Stomach (tissue), 9 donors: ENCODE results near the gene C4B. TPM values are rescaled to one million over a fixed set of nuclear protein-coding genes. Genes with fewer than 3 reads are reported as not detected.
"Not testable (repeated sequence)": the region's sequence is repeated elsewhere in the genome, so short reads cannot be mapped to it uniquely, and the experiment has no call there.

ENCODE experiments used
- DNase-seq, 2 donors: peaks; one replicate each; pipeline versions ENCODE4 v3.0.0 to v3.0.0-alpha.2; 2013 to 2019
- H3K27ac ChIP-seq, 5 donors: fragments of 200-600 bp in 4 of 5; sonication (generic) in 4 of 5; one replicate each; pipeline ENCODE4 v1.5.1; 2013 to 2019; ENCODE audit warnings: mild to moderate bottlenecking in 1 of 5, moderate library complexity in 1 of 5
- H3K27me3 ChIP-seq, 3 donors: fragments of 200-600 bp; sonication (generic); one replicate each; pipeline ENCODE4 v1.5.1; 2017 to 2019; ENCODE audit warnings: mixed run types in 1 of 3
- H3K36me3 ChIP-seq, 4 donors: fragments of 200-600 bp; sonication (generic); 1 replicate in 3 of 4; 2 replicates in 1 of 4; pipeline ENCODE4 v1.5.1; 2016 to 2019
- H3K4me1 ChIP-seq, 4 donors: fragments of 200-600 bp; sonication (generic); one replicate each; pipeline ENCODE4 v1.5.1; 2016 to 2019
- H3K4me3 ChIP-seq, 4 donors: fragments of 200-600 bp; sonication (generic) in 3 of 4; one replicate each; pipeline ENCODE4 v1.5.1; 2016 to 2019; ENCODE audit warnings: mild to moderate bottlenecking in 1 of 4
- H3K9me3 ChIP-seq, 4 donors: fragments of 200-600 bp; sonication (generic); one replicate each; pipeline ENCODE4 v1.5.1; 2016 to 2019
- WGBS, 5 donors: extraction: QIAGEN DNeasy Blood & Tissue Kit in 3 of 5; methylation state at CpG; one replicate each; pipeline versions ENCODE4 v1.1.5 to v1.1.7; 2013 to 2018; 5-methylcytosine and 5-hydroxymethylcytosine counted together
- intact Hi-C: fragments of 100-400 bp; cut with DNase I; formaldehyde crosslinking; loops from one replicate; pipeline ENCODE4 v1.15.1; 2023; ENCODE audit warnings: low total_unique reads
- polyA plus RNA-seq, 3 donors: library from polyadenylated mRNA; stranded (reverse); fragments of 200-250 nt; gene quantifications; one replicate each; pipeline ENCODE4 v1.2.3, GENCODE V29; 2013
- total RNA-seq, 5 donors: library from RNA; depleted of rRNA; stranded (reverse); fragments of >200 nt; gene quantifications; one replicate each; pipeline versions ENCODE4 v1.1.0 to v1.2.3, GENCODE V29; 2014 to 2016
- donor health status: healthy with polysubstance abuse.
- donor health status: Bipolar disorder and iron deficiency.
- donor health status: healthy.

Gene C4B
- total and polyA plus RNA-seq, 8 donors, result 14.9 to 108 (median 43.3) TPM

DNA sequence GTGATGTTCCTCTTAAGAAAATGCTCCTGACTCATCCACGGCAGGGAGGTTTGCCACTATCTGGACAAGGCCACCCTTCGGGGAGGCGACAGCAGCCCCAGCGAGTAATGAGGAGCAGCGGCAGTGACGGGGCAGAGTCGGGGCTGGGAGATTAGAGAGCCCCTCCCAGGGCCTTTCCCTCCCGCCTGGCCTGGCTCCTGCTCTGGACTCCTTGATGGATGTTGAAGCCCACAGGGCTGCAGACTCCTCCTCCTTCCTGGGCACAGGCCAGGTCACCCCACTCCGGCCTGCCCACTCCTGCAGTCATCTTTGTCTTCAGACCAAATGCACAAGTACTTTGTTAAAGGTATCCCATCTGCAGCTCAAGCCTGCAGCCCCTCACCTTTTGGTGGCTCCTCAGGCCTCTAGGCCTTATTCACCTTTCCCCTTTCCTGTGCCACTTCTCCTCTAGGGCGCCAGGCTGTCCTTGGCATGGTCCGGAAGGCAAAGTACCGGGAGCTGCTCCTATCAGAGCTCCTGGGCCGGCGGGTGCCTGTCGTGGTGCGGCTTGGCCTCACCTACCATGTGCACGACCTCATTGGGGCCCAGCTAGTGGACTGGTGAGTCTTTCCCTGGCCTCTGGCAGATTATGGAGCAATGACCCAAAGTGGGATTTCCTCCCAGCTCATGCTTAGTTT lies 1.5 kb upstream of the C4B start:
- peak; percentile 16 to 20 for DNase-seq
- H3K4me3 ChIP-seq, H3K36me3 ChIP-seq, H3K27ac ChIP-seq, H3K9me3 ChIP-seq, H3K27me3 ChIP-seq, H3K4me1 ChIP-seq, intact Hi-C loops: not testable (repeated sequence)
- WGBS, 5 donors, result 73 to 90% (median 84%) methylated on average over 11 to 17 of the region's 17 CpGs

- WGBS, 5 donors, result no CpG with 5 or more reads among the region's 5 CpGs
- H3K27ac ChIP-seq, H3K9me3 ChIP-seq, DNase-seq, H3K36me3 ChIP-seq, H3K27me3 ChIP-seq, intact Hi-C loops, H3K4me3 ChIP-seq, H3K4me1 ChIP-seq: not testable (repeated sequence)
Observed at GRCh38 chr6:32013738-32014137, 857 bp upstream of the C4B start.

DNA sequence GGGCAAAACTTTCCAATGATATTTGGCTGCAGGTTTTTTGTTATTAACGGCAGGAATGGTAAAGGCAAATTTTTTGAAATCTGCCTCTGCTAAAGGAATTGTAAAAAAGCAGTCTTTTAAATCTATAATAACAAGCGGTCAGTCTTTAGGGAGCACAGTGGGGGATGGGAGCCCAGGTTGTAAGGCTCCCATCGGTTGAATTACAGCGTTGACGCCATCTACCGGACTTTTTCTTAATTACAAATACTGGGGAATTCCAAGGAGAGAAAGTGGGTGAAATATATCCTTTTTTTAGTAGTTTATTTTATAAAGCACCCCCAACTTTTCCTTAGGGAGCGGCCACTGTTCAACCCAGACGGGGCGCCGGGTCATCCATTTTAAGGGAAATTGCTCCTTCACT lies 7.5 kb downstream of the C4B start:
- H3K36me3 ChIP-seq, H3K27ac ChIP-seq, DNase-seq, H3K9me3 ChIP-seq, H3K27me3 ChIP-seq, H3K4me1 ChIP-seq, H3K4me3 ChIP-seq, intact Hi-C loops: not testable (repeated sequence)
- no CpG with 5 or more reads among the region's 10 CpGs for WGBS, 5 donors

DNA sequence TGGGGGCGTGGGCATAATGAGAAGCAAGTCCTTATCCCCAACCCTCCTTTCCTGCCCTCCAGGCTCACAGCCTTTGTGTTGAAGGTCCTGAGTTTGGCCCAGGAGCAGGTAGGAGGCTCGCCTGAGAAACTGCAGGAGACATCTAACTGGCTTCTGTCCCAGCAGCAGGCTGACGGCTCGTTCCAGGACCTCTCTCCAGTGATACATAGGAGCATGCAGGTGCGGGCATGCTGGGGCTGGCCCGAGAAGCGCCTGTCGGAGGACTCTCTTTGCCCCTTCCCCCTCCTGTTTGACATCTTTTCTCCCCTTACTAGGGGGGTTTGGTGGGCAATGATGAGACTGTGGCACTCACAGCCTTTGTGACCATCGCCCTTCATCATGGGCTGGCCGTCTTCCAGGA lies 14.0 kb downstream of the C4B start:
- 70 to 95% (median 88%) methylated on average over 2 to 6 of the region's 10 CpGs for WGBS, 5 donors
- DNase-seq, H3K27ac ChIP-seq, H3K4me3 ChIP-seq, H3K4me1 ChIP-seq, H3K36me3 ChIP-seq, intact Hi-C loops, H3K27me3 ChIP-seq, H3K9me3 ChIP-seq: not testable (repeated sequence)

- intact Hi-C loops, H3K9me3 ChIP-seq, DNase-seq, H3K4me3 ChIP-seq, H3K36me3 ChIP-seq, H3K4me1 ChIP-seq, H3K27me3 ChIP-seq, H3K27ac ChIP-seq: not testable (repeated sequence)
- WGBS, 5 donors, result 88 to 96% (median 91%) methylated on average over 7 to 8 of the region's 14 CpGs; no CpG with 5 or more reads in 1 of the 5 donors
Observed at GRCh38 chr6:32029553-32029952, 15.0 kb downstream of the C4B start.

GRCh38 chr6:32035283-32036013 lies 20.9 kb downstream of the C4B start:
- intact Hi-C loops, H3K4me1 ChIP-seq, H3K36me3 ChIP-seq, H3K9me3 ChIP-seq, H3K4me3 ChIP-seq, DNase-seq, H3K27me3 ChIP-seq, H3K27ac ChIP-seq: not testable (repeated sequence)
- WGBS, 5 donors, result no CpG with 5 or more reads among the region's 16 CpGs

- H3K27me3 ChIP-seq, DNase-seq, intact Hi-C loops, H3K9me3 ChIP-seq, H3K27ac ChIP-seq, H3K36me3 ChIP-seq, H3K4me3 ChIP-seq, H3K4me1 ChIP-seq: not testable (repeated sequence)
- 64 to 90% (median 87%) methylated on average over 4 to 5 of the region's 5 CpGs for WGBS, 5 donors
Observed at GRCh38 chr6:32037136-32037535, 22.5 kb downstream of the C4B start.

DNA sequence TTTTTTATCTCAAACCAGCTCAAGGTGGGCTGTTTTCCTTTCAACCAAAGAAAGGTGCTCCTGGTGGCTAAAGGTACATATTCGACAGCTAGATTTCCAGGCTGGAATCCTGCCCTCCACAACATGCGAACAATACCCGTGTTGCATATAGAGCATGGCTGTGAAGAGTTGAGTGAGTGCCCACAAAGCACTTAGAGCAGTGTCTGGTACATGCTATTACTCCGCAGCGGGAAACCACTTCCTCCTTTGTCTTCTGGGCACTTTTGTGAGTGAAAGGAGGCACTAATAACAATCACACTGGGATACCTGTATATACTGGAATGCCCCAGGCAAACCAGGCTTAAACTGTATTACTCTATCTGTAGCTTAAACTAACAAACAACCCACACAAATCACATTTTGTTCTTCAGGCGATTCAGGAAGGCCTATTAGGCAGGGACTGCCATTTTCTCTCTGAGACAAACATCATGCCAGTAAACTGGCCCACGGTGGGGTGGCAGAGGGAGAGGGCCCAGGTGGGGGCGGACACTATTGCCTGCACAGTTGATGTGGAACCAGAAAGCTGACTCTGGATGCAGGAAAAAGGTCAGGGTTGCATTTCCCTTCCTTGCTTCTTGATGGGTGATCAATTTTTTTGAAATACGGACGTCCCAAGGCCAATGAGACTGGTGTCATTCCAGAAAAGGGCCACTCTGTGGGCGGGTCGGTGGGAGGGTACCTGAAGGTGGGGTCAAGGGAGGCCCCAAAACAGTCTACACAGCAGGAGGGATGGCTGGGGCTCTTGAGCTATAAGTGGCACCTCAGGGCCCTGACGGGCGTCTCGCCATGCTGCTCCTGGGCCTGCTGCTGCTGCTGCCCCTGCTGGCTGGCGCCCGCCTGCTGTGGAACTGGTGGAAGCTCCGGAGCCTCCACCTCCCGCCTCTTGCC lies 23.3 kb downstream of the C4B start, which contains the start of gene CYP21A2:
CYP21A2 (plus strand) TSS at position 818 of the 927 bp plus-strand sequence; CDS start at position 826, 8 bp downstream.
- 75 to 81% (median 77%) methylated on average over 8 to 15 of the region's 19 CpGs for WGBS, 5 donors
- H3K9me3 ChIP-seq, H3K4me1 ChIP-seq, H3K36me3 ChIP-seq, DNase-seq, intact Hi-C loops, H3K27ac ChIP-seq, H3K27me3 ChIP-seq, H3K4me3 ChIP-seq: not testable (repeated sequence)

- H3K9me3 ChIP-seq, H3K27me3 ChIP-seq, H3K4me1 ChIP-seq, H3K27ac ChIP-seq, DNase-seq, H3K4me3 ChIP-seq, intact Hi-C loops, H3K36me3 ChIP-seq: not testable (repeated sequence)
- 64 to 82% (median 74%) methylated on average over 2 to 5 of the region's 5 CpGs for WGBS, 5 donors
Observed at GRCh38 chr6:32038878-32039277, 24.3 kb downstream of the C4B start.

- 65 to 80% (median 75%) methylated on average over 7 to 23 of the region's 24 CpGs for whole genome bisulfite sequencing, 5 donors
- intact Hi-C loops, result not testable (repeated sequence)
Observed at GRCh38 chr6:32039321-32040274, 25.0 kb downstream of the C4B start.

More at GRCh38 chr6:32039321-32040274, 25.0 kb downstream of the C4B start:
- not testable (repeated sequence) for H3K4me3 ChIP-seq, H3K27me3 ChIP-seq, H3K9me3 ChIP-seq, H3K36me3 ChIP-seq, H3K27ac ChIP-seq, H3K4me1 ChIP-seq, DNase-seq
